HG03095 (cell line): ENCODE results near the gene SPSB1.

Experiments used
- ATAC-seq: cut with Tn5 transposase; IDR thresholded peaks from one replicate; pipeline ENCODE4 v1.9.1; 2021; ENCODE audit warnings: moderate library complexity; ENCODE audit not compliant: unreplicated experiment

The SPSB1 gene

DNA sequence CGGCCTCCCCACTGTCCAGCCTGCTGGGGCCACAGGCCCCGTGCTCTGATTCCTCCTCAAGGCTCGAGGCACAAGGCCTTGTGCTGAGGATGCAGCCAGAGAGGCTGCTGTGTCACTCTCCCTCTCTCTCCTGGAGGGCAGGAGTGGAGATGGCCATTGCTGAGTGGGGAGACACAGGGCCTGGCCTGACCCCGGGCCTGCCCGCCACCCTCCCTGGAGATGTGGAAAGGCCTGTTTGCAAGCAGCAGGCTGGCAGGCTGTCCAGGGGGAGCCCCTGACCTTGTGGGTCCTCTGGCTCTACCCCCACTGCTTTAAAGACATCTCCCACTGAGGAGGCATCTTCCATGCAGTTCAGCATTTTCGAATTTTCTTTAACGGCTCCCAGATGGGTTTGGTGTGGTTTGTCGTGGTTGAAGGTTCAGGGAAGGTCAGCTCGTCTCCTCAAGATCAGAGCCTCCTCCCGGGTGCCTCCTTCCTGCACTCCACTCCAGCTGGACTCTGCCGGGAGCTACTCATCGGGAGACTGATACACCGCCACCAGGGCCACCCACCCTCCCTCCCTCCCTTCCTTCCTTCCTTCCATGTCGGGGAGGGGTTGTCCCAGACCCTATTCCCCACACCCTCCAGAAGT, 69.1 kb downstream of the SPSB1 start:
- ATAC-seq: no peak

DNA sequence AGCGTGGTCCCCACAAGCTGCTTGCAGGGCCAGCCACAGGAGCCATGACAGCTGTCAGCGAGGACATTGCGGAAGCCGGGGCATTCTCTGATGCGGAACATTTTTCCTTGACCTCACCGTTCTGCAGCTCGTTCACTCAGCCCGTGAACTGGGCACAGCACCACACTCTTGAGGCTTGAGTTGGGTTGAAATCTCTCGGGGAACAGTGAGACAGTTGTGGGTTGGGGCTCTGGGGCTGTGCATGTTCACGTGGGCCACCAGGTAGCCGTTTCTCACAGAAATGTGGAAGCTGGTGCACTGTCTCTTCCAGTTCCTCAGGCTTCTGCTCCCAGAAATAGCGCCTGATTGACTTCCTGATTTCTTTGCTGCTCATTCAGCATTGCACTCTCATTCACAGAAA, 69.8 kb downstream of the SPSB1 start:
- no peak for ATAC-seq

DNA sequence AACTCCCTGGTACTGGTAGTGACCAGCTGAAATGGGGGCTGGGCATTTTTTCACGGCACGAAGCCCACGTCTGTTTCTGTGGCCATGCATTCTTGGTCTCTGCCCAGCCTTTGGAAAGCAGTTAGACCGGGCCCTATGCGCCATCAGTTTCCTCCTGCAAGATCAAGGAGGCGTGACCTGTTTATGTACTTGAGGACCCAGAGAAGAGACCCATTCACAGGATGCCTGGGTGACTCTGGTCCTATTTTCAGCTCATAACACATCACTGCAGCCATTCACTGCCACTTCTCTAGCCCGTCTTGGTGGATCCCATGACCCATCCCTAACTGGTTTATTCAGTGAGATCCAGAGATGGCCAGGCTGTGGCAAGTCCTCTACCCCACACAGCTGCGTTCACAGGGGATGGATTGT, 70.4 kb downstream of the SPSB1 start:
- ATAC-seq: no peak

DNA sequence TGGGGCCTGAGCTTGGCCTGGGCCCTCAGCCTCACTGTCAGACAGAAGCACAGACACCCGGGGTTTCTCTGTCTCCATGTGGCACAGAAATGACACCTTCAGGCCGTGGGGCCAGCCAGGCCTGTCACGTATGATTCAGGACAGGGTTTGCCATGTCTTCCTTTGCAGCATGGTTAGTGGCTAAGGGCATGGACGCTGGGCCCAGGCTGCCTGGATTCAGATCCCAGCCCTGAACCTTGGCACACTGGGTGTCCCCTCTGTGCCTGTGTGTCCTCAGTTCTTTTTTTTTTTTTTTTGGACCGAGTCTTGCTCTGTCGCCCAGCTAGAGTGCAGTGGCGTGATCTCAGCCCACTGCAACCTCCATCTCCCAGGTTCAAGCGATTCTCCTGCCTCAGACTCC, 73.6 kb downstream of the SPSB1 start:
- no peak for ATAC-seq

DNA sequence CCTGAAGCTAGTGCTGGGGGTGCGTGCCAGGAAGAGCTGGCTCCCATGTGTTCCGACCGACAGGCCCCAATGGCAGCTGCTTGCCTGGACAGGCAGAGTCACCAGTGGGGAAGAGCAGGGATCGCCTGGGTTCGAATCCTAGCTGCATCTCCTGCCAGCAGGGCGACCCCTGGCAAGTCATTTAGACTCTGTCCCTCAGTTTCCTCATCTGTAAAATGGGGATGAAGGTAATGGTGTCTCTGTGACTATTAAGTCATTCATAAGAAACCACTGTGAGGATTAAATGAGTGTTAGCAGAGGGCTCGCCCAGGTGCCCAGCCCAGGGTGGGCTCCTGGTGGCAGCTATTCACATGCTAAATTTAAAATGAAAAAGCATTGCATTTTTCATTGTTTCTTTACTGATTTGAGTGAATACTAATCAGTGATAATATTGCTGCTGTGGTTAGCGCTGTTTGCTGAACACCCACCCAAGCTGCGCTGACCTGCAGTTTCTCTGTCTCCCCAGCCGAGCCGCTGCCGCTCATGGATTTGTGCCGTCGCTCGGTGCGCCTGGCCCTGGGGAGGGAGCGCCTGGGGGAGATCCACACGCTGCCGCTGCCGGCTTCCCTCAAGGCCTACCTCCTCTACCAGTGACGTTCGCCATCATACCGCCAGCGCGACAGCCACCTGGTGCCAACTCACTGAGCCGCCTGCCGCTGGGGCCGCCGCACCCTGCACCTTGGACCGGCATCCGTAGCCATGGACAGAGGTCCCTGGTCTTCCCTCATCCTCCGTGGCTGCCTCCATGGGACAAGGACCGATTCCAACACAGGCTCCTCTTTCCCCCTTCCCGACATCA, 74.5 kb downstream of the SPSB1 start:
- no peak for ATAC-seq

DNA sequence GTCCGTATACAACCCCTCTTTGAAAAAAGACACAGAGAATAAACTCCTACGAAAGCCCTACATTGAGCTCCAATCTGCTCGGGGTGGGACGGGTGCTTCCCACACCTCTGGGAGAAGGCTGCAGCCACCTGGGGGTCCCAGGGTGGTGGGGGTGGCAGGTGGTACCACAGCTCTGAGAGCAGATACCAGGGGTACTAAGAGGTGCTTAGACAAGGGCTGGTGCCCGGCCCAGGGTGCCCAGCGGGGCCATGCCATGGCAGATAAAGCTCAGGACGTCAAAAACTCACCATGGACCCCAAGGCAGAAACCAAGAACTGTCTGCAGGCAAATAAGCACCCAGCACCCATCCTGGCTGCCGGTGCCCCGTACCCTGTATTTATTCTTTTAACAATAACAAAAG, 75.1 kb downstream of the SPSB1 start:
- no peak for ATAC-seq

DNA sequence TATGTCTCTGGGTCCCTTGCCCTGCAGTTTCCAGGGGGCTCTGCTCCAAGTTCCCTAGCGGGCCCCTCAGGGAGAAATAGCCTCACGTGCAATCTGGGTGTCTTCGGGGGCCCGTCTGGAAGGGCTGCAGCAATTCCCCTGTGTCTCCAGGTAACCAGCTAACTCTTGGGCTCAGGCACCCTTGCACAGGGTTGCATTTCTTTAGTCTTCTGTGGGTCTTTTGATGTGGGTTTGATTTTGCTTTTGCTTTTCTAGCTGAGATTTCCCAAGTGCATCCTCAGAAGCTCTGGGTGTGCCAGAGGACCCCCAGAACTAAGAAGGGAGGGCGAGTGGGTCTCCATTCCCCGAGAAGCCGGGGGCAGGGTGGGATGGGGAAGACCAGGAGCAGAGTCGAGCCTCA, 75.7 kb downstream of the SPSB1 start:
- ATAC-seq: no peak

DNA sequence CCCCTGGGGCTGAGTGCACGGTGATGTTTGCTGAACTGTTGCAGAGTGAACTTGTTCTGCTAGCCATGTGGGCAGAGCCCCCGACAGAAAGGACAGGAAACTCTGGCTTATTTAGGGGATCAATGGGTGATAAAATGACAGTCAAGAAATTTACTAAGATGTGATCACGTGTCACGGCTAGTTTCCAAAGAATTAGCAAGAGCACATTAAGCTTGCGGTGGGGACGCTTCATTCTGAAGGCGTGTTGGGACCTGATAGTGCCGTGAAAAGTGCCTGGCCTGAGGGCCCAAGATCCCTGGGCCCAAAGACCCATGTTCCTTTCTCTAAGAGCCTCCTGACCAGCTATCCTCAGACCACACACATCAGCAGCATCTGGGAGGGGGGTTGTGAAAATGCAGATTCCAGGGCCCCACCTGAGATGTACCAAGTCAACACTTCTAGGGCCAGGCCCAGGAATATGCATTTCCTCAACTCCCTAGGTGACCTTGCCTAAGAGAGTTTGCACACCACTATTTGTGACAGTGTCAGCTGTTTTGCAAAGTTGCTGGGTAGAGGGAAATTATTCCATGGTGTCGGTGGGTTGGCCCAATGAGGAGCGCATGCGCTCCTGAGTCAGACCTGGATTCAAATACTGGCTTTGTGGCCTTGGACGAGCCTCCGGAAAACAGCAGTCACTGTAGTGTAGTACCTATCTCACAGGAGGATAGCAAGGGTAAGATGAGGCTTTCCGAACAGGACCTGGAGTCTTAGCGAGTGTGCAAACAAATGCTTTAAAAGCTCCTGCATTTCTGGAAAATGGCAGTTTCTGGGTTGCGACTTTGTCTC, 77.5 kb downstream of the SPSB1 start:
- ATAC-seq: no peak

DNA sequence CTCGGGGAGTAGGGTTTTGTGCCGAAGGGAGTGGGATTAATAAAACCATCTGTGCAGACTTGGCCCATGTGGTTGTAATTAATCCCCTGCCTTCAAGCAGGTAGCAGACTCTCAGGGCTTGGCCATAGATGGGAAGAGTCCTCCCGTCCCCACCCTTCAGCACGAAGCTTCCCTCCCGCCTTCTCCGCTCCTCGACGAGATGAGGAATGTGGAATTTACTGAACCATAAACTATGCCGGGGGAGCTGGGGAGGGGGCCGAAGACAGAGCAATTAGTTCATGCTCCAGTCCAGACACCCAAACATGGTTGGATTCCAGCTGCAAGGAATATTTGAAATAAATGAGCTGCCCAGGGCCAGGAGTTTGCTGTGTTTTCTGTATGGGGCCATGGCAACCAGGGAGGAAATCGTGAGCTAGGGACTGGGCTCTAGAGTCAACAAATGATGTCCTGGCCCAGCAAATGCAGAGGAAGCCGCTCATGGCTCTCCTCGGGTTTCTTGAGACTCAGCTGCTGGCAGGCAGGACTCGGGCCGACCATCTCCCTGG, 78.8 kb downstream of the SPSB1 start:
- ATAC-seq: no peak

DNA sequence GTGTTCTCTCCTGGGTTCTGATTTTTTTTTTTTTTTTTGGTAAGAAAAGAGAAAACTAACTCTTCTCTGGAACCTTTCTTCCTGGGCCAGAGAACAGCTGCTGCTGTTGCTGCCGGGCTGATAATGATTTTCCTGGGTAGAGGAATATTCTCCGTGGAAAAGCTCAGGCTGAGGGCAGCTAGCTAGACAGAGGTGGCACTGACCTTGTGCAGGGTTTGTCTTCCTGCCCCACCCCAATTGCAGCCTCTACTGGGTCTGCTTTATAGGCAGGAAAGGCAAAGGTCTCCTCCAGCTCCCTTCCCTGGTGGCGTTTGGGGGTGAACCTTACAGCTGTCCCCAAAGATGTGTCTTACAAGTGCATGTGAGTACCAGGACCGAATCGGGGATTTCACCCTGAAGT, 79.3 kb downstream of the SPSB1 start:
- ATAC-seq: no peak

DNA sequence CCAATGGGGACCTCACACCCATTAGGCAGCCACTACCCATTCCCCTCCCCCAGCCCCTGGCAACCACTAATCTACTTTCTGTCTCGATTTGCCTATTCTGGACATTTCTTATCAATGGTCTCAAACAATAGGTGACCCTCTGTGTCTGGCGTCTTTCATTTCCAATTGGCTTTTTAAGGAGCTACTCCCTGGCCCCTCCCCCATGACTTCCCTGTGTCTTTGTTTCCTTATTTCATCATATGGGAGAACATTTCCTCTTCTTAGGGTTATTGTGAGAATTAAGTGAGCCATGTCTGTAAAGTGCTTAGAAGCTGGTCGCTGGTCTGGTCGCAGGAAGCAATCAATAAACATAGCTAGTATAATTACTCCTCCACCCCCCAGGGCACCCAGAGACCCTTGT, 80.9 kb downstream of the SPSB1 start:
- no peak for ATAC-seq

DNA sequence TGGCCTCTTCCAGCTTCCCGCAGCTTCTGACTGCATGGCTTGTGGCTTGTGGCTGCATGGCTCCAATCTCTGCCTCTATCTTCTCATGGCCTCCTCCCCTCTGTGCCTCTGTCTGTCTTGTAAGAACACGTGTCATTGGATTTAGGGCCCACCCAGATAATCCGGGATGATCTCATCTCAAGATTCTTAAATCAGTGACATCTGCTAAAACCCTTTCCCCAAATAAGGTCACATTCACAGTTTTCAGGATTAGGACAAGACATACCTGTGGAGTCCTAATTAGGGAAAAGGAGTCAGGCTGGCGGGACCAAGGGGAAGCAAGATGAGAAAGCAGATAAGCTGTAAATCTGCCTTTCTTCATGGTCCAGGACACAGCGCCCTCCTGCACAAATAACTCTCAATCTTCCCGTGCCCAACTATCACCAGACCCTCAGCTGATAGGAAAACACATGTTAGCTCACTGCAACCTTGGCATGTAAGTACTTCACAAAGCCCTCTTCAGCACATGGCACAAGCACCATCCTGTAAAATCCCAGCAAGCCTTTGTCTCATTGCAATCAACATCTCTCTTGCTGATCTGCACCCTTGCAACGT, 82.2 kb downstream of the SPSB1 start:
- ATAC-seq: no peak

DNA sequence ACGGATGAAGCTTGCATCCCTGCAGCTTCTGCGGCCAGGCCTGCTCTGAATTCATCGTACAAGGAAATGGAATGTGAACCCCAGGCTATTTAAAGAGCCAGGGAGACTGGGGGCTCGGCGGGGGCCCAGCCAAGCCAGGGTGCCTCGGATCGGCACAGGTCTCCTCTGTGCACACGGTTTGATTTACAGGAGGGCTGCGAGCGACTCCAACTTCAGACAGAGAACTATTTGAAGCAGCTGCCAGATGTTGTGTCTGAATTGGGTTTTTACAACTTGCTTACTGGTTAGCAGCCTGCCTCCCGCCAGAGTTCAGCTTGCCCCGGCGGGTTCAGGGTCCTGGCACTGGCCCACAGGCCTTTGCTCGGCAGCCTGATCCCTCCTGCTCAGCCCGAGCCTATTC, 83.2 kb downstream of the SPSB1 start:
- ATAC-seq: no peak

DNA sequence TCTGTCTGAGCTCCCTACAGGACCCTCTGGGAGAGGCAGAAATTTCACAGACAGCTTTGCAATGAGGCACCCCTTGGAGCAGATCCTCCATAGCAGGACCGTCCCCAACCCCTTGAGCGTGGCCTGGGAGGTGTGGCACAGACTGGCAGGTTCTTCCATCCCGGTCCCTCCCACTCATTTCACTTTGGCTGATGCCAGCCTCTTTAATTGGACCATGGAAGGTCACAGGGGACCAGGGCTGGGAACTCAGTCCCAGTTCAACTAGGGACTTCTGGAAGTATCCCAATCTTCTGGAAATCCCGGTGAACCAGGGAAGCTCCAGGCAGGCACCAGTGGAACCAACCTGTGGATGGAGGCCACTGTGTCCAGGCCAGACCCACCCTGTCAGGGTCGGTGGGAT, 83.7 kb downstream of the SPSB1 start:
- no peak for ATAC-seq

DNA sequence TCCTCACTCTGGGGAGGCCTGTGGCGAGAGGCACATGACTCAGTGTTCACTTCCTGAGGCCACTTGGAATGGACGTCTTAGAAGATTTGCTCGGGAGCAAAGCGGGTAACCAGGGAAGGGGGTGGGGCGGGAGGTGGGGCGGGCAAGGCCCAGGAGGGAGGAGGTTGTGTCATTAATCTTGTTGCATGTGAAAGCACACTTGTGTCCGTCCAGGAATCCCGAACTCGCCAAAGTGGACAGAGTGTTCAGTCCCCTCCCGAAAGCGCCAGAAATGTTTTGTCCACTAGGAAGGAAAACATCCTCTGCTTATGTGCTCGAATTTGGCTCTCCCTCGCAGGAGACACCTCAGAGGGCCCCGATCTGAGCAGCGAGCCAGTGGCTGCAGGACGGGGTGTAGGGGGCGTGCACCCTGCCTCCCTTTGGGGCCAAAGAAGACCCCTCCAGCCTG, 84.2 kb downstream of the SPSB1 start:
- no peak for ATAC-seq

DNA sequence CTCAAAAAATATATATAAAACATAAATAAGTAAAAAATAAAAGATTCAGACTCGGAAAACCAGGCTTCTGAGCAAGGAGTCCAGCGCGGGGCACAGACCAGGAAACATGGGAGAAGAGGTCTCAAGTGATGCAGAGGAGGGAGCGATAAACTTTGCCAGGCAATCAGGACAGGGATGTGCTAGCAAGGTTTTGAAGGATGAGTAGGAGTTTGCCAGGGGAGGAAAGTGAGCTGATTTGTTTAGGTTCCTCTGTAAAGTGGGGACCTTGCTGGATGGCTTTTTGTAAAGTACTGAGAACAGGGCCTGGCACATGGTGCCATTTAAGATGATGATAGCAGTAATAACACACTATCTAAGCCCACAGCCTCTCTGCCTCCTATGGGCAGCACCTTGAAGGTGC, 86.1 kb downstream of the SPSB1 start:
- no peak for ATAC-seq

DNA sequence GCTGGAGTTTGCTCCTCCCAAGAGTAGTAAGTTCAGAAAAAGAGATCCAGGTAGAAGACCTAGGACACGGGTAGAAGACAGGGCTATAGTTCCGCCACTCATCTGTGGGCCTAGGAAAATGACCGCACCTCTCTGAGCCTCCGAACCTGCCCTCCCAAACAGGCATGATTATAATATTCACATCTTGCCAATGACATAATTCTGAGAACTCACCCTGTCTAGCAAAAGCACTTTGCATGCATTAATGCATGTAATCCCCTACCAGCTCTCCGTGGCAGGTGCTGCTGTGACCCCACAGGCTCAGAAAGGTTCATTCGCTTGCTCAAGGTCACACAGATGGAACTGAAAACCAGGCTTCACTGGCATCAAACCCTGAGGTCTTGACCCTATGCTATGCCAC, 88.0 kb downstream of the SPSB1 start:
- ATAC-seq: no peak

DNA sequence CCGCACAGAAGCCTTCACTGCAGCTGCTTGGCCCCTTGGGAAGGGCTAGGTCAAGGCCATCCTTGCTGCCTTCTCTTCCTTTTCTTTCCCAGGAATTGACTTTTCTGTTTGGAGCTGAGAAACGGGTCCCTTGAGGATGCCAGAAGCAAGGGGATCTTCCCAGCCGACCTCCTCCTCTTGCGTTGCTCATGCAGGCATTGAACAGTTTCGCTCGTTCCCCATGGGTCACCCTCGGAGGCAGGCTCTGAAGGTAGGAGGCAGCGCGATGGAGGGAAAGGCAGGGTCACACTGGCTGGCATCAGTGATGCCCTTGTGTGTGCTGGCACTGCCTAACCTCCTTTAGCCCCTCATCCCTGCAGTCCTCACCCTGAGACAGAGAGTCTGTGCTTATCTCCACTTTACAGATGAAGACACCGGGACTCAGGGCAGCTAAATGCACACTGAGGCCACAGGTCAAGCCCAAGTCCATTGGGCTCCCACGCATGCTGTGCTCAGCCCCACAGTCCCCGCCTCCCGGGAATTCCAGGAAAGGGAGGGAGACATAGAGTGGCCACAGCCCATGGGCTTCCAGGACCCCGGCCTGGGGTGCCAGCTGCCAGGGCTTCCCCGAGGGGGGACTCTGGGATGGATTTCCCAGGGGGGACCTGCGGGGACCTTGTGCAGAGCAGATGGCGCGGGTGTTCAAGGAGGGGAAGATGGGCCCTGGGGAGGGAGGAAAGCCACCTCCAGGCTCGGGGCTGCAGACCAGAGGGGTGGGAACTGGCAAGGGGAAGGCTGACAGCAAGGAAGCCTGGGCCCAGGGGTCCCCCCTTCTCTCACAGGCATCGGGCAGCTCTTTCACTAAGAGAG, 90.2 kb downstream of the SPSB1 start:
- no peak for ATAC-seq

DNA sequence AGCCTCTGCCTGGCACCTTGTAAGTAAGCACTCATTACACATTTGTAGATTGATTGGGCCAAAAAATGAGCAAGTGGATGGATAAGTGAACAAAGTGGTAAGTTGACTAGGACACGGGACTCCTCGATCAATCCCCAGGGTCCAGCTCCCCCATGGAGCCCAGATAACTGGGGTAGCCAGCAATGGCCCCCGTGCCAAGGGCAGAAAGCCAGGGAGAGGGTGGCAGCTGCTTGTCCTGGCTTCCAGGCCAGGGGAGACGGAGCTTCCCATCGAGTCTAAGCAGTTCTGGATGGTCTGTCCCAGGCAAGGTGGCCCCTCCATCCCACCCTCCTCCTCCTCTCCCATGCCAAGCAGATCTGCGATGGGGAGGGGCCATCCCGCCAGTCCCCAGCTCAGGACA, 91.4 kb downstream of the SPSB1 start:
- no peak for ATAC-seq

DNA sequence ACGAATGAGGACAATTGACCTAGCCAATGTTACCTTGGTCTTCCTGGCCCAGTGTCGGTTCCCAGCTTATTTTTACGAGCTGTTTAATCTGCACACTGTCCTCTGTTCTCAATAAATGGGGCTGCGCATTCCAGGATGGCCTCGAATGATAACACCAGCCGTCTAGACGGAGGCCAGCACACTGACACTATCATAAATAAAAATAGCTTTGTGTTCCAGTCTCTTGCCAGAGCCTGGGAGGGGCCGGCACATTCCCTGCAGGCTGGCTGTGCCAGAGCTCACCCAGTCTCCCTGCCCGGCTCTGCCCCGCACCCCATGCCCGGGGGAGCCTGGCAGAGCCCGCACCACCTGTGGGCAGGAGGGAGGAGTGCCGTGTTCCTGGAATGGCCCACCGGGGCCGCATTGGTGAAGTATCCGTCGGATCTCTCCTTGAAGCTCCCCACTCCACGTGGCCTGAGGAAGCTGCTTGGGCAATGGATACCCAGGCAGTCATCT, 92.1 kb downstream of the SPSB1 start:
- ATAC-seq: no peak
